ENCODE data around the gene DSC3.
"Not testable (repeated sequence)": the region's sequence is repeated elsewhere in the genome, so short reads cannot be mapped to it uniquely, and the experiment has no call there.

DSC3 gene

DNA sequence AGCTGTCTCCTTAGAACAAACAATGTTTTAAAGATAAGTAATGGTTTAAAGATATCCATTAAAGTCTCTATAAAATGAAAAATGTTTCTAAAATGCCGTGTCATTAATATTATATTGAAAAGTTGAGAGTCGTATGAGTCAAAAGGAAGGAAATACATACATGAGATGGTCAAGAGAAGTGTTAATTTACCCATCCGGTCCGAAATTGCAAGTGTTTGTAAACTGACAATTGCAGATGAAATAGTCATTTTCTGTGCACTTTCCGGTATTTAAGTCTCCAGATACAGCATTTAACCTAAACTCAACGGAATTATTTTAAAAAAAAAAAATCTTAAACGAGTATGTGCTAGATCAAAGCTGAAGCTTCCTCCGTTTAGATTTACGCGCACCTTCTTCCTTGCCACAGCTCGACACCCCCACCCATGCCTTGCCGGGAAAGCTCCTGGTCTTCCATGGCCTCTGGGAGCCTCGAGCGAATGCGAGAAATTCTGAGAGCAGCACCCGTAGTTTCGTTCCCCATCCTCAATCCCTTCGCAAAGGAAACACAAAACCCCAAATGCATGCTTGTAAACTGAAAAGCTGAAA, 1.8 kb downstream of the DSC3 start:
- no peak for DNase-seq

DNA sequence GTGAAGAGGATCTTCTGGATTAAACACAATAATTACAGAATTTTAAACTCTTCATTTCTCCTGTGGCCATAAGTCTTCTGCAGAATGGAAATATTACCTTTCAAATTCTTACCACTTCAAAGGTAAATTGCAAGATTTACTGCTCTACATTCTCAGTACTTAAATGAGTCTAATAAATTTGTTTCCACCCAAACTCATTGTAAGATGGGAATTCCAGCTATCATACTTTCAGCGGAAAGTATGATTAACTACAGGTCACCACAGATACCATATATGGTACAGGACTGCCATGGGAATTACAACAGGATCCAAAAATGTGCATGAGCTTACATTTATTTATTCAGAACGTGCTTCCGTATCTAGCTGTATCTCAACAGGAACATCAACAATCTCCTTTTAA, 3.1 kb downstream of the DSC3 start:
- no peak for DNase-seq

DNA sequence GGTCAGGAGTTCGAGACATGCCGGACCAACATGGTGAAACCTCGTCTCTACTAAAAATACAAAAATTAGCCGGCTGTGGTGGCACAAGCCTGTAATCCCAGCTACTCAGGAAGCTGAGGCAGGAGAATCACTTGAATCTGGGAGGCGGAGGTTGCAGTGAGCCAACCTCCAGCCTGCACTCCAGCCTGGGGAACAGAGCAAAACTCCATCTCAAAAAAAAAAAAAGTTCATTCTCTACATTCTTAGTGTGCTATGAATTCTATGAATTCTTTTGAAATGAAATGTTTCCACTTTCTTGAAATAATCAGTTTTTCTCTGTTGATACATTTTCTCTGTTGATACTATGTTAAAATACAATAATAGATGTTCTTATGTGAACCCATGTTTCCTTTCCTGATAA, 4.9 kb downstream of the DSC3 start:
- not testable (repeated sequence) for DNase-seq

DNA sequence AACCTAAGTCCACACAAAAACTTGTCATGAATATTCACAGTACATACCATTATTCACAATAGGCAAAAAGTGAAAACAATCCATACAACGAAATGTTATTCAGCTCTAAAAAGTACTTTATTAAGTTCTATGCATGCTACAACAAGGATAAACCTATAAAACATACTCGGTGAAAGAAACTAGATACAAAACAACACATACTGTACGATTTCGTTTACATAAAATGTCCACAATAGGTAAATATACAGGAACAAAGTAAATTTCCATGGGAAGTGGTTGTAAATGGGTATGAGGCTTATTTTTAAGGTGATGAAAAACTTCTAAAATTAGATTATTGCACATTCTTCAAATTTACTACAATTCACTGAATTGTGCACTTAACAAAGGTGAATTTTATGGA, 8.0 kb downstream of the DSC3 start:
- no peak for DNase-seq

DNA sequence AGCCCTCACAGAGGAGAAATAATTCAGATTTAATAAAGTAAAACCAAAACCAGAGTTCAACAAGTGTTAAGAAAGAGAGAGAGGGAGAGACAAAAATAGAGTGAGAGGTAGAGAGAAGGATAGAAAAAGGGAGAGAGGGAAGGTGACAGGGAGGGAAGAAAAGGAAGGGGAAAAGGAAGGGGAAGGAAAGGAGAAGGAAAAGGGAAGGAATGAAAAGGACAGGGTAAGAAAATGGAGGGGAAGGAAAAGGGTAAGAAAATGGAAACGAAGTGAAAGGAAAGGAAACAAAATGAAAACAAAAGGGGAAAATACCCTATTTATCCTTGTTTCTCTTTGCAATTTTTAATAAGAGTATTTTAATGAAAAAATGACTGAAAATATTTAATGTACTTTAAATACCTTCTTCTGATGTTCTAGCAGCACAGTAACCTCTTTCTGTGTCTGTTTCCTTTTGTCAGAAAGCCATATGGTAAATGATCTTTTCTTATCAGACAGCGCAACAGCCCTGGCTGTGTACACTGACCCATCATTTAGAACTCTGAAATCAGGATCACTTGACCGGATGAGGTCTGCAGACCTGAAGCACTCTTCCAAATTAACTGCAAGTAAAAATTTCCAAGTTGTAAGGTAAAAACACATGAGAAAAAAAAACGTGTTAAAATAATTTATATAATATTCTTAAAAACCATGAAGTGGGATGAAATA, 11.8 kb downstream of the DSC3 start:
- DNase-seq = no peak

DNA sequence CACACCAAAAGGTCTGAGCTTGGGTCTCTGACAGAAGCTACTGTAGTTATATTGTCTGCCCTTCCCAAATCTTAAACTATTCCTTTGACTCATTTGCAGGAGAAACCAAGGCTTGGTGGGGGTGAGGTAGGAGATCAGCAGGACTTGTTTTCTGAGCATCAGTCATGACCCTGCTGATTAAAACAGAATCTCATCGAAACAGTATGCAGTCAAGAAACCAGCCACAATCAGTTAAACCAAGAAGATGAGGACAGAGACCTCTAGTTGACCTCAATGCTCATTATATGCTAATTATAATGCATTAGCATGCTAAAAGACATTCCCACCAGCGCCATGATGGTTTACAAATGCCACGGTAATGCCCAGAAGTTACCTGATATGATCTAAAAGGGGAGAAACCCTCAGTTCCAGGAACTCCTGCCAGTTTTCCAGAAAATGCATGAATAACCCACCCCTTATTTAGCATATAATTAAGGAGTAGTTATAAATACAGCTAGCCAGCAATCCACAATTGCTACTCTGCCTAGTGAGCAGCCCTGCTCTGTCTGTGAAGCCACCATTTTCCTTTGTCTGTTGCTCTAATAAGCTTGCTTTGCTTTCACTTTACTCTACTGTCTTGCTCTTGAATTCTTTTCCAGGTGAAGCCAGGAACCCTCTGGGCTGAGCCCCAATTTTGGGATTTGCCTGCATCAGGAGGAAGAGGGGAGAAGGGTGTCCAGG, 26.7 kb downstream of the DSC3 start:
- no peak for DNase-seq

DNA sequence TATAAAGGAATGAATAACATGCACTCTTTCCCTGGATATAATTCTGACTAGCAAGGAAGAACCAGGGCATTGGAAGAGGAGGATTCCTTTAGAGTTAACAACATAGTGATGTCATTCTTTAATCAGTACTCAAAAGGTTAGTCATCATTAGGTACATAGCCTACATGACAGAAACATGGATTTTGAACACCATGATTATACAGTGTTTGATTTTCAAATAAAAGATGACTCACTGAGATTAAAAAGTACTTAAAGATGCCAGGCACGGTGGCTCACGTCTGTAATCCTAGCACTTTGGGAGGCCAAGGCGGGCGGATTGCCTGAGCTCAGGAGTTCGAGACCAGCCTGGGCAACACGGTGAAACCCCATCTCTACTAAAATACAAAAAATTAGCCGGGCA, 31.1 kb downstream of the DSC3 start:
- not testable (repeated sequence) for DNase-seq

DNA sequence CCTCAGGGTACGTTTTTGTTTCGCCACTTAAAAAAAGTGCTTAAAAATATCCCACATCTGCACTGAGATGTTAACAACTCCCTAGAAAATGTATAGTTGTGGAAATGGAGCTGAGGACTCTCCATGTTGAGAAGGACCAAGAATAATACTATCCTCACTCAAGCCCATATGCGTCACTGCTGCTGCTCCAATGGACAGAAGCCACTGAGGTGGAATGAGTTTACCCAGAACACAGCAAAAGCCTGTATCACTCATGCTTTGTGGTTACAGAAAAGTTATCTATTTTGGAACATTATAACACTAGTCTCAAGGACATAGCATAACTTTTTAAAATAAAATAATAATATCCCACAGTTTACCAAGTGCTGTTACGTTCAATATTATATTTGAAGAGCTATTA, 31.9 kb downstream of the DSC3 start:
- no peak for DNase-seq

DNA sequence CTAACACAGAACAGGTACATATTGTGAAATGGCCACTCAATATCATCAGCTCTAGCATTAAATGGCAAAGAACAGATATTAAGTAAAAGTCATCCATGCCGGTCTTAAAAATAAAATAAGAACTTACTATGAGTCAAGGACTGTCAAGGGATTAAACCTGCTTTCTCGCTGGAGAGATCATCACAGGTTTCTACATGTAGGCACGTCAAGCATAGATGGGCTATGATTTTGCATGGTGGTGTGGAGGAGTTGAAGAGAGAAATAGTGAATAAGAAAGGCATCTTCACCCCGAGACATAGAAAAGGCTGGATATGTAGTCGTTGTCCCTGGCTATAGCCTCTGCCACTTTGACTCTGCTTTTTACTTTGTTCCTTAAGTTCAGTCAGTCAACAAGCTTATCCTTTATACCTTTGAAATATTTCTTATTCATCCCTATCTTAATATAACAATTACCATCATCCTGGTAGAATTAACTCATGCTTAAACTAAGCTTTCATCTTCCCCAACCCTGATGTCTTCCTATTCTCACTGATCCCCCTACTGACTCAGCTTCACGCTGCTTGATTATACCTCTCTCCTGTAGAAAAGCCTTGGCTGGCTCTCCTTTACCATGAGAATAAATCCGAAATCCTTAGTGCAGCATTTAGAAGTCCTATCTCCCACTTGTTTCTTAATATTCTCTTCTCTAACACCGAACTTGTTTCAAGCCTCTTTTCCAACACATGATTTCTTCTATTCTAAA, 42.5 kb downstream of the DSC3 start:
- no peak for DNase-seq

DNA sequence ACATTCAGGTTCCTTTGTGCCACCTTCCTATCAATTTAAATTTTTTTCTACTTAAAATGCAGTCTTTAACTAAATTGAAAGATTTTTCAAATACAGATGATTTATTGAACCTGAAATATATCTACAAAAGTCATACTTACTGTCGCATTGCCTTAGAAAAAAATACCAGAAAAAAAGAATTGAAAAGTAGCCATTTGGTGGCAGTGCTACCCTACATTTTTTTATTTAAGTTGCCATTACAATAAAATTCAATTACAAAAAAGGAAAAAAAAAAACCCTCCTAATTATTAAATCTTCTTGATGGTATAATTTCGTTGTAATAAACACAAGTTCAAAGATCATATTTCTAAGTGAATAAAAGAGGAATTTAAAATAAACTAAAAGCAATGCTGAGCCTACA, 43.4 kb downstream of the DSC3 start:
- DNase-seq = no peak

DNA sequence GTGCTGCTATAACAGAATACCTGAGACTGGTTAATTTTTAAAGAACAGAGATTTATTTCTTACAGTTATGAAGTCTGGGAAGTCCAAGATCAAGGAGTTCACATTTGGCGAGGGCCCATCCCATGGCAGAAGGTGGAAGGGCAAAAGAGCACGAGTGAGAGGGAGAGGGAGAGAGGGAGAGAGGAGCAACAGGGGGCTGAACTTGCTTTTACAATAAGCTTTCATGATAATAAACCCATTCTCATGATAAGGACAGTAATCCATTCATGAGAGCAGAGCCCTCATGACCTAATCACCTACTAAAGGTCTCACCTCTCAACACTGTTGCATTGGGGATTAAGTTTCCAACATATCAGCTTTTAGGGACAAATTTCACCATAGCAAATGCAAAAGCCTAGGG, 45.3 kb downstream of the DSC3 start:
- no peak for DNase-seq

DNA sequence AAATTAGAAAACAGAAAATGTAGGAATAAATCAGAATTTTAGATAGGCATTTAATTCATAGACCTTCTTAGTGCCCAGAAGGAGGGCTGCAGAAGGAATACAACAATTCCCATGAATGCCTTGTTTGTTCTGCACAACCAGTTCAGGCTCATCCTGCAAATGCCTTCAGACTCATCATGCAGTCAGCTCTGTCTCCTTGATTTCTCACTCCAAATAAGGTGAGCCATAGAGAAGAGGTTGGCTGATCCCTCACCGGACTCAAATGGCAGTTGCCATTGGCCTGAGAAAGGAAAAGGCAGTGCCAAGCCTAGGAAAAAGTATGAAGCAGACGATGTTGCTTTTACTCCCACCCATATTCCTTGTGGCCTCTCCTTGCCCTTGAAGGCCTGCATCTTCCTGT, 50.3 kb downstream of the DSC3 start:
- DNase-seq = no peak

DNA sequence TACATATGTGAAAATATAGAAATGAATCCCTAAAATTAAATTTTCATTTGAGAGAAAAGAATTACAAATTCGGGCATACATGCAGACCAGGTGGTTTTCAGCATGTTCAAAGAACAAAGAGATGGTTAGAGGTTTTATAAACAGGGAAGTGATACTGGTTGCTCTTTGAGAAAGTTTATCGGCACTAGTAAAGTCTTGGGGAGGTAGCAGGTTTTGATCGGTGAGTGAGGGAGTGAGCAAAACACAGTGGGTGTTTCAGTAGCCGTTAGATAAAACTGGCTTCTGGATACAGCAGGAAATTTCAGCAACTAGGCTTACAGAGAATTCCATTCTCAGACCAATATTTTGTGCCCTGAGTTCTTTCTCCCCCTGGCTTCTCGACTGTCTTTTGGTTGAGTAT, 51.1 kb downstream of the DSC3 start:
- no peak for DNase-seq

DNA sequence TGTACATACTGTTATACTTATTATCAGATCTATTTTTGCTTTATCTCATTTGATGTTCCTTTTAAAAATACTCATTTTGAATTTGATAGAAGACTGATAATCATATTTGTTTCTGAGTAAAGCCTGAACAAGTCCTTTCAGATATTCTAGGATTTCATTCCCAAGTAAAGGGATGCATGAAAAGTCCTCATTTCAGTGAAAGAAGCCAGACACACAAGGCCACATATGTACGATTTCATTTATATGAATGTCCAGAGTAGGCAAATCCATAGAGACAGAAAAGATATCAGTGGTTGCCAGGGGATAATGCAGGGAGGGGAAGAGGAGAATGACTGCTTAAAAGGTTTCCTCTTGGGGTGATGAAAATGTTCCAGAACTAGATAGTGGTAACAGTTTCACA, 53.4 kb downstream of the DSC3 start:
- no peak for DNase-seq

DNA sequence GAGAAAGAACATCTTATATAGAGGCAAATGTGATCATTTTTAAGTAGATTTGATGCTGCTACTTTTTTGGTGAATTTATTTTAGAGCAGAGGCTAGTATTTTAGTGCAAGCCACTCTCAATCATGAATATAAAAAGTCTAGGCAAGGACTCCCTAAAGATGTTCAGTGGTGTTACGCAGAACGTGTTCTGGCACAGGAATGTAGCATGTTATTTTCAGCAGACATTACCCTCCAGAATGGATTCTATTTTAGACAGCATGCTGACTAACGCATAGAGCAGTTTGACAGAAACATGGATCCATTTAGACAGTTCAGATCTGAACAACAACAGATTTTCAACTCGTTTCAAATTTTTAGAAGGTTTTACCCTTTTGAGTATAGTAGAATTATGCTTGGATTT, 54.1 kb downstream of the DSC3 start:
- DNase-seq = no peak

DNA sequence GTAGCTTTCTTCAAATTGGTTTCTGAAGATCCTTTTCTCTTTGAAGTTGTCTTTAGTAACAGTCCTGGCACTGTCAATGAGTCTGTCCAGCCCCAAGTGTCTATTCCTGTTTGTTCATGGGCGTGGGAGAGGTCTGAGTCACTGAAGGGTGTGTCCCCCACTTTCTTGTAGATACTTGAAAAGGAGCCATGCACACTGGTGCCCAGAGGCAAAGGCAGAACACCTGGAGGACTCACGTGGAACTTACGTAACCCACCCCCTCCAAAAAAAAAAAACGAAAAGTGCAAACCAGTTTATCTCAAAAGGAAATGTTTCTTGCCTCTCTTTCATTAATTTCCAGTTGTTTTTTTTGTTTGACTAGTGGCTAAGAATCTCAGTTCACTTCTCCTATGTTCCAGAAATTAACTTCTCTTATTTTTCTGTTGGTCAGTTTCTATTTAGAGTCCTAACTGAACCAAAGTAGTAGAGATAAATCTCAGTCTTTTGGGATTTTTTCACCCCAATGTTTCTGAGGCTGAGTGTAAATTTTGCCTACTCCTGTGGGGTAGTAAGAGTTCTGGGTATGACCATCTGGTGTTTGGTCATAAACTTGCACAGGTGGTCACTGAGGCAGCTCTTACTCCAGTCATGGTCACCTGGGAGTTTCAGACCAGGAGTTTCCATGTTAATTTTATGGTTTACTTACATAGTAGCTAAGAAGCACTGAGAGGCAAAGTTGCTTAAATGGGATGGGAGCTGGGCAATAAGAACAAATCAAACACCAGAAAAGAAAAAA, 54.9 kb downstream of the DSC3 start:
- no peak for DNase-seq

DNA sequence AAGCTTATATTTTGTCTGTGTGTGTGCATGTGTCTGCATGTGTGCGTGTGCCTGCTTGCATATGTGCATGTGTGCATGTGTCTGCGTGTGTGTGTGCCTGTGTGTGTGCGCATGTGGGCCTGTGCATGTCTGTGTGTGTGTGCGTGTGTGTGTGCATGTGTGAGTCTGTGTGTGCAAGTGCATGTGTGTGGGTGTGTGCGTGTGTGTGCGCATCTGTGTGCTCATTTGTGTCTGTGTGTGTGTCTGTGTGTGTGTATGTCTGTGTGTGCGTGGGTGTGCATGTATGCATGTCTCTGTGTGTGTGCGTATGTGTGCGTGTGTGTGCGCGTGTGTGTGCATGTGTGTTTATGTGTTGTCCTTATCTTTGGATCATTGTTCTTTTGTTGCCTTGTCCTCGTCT, 56.8 kb downstream of the DSC3 start:
- no peak for DNase-seq

DNA sequence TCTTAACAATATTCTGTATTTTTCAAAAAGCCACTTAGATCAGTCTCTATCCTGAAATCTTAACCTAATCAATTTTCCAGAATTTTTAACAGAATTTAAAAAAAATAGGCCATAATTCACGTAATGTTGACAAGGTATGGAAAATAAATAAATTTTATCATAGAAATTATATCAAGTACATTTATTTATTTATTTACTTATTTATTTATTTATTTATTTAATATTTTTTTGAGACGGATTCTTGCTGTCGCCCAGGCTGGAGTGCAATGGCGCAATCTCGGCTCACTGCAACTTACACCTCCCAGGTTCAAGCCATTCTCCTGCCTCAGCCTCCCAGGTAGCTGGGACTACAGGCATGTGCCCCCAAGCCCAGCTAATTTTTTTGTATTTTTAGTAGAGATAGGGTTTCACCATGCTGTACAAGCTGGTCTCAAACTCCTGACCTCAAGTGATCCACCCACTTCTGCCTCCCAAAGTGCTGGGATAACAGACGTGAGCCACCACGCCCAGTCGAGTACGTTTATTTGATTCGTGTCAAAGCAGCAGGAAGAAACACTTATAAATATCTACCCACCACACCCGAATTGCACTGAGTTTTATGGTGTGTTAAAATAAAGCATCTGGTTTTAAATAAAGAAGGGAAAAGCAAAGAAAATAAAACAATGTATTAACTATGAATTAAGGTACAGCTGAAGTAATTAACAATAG, 60.1 kb downstream of the DSC3 start:
- DNase-seq = no peak

DNA sequence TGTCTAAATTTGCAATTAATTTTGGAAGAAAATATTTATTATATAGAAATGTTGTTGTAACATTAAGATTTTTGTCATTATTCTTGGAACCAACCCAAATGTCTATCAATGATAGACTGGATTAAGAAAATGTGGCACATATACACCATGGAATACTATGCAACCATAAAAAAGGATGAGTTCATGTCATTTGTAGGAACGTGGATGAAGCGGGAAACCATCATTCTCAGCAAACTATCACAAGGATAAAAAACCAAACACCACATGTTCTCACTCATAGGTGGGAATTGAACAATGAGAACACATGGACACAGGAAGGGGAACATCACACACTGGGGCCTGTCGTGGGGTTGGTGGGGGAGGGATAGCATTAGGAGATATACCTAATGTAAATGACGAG, 64.5 kb downstream of the DSC3 start:
- not testable (repeated sequence) for DNase-seq

DNA sequence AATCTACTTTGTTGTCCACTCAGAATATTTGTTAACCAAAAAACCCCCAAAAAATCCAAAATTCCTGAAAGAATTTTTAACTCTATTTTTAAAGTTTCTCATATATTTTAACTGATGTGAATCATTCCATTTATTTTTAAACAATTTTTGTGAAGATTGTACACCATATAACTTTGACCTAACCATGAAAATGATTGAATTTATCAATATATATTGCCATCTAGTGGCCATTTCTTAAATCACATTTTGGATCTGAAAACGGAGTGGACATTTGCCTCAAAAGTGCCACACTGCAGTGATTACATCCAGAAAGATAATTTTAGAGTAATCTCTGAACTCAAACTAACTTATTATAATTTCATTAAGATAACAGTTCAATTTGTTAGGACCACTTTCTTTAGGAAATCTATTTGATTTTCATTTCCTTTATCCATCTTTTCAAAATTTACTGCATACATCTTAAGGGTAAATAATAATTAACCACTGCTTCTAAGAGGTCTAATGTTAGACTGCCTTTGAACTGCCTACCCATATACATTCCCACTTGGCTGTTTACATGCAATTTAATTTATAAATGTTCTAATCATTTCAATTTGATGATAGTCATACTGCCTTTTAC, 71.1 kb downstream of the DSC3 start:
- no peak for DNase-seq

DNA sequence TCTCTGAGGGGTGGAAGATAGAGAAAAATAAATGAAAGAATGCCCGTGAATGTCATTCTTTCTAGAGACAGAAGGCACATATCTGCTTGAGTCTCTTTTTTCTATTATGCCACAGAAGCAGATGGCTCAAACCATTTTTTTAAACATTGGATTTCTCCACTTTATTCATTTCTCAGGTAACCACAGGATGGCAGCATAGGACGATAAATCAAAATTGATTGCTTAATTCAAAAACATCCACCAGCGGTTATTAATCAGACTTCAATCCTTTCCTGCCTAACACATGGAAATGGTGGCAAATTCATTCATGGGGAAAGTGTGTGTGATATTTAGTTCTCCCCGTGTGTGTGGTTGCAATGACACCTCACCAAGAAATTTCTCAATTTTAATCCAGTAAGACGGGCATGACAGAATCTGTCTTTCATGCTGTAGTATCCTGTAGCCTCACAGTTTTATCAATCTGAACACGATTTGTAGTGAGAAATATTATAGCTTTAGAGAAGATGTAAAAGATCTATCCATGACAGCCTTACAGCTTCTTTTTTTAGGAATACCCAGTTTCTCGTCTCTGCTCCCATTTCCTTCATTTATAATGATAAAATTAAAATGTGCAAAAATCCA, 72.2 kb downstream of the DSC3 start:
- no peak for DNase-seq
